NCI-H1694 (cell line): ENCODE results near the gene S100PBP.
"Not testable (repeated sequence)": the region's sequence is repeated elsewhere in the genome, so short reads cannot be mapped to it uniquely, and the experiment has no call there.

Source experiments
- DNase-seq: peaks from one replicate; lab custom pipeline; 2025; lab: John Stamatoyannopoulos, UW

Gene S100PBP

DNA sequence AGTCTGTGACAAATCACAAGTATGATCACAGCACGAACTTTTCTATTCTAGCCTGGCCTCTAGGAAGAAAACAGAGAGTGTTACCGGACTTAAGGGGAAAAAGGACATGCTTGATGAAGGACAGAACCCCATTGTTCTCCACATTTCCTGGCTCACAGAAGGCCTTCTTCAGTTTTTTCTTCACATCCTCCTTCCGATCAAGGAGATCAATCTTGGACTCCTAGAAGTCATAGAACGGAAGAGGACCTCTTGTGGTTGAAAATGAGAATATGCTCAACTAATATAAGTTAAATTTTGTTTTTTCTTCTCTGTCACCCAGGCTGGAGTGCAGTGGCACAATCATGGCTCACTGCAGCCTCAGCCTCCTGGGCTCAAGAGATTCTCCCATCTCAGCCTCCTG is 30.6 kb upstream of the S100PBP start:
- no peak for DNase-seq

GRCh38 chr1:32789356-32789755 is 28.1 kb upstream of the S100PBP start:
- not testable (repeated sequence) for DNase-seq

- no peak for DNase-seq
Observed at GRCh38 chr1:32791881-32792280, 25.6 kb upstream of the S100PBP start.

- DNase-seq = not testable (repeated sequence)
Observed at GRCh38 chr1:32795763-32796162, 21.7 kb upstream of the S100PBP start.

DNA sequence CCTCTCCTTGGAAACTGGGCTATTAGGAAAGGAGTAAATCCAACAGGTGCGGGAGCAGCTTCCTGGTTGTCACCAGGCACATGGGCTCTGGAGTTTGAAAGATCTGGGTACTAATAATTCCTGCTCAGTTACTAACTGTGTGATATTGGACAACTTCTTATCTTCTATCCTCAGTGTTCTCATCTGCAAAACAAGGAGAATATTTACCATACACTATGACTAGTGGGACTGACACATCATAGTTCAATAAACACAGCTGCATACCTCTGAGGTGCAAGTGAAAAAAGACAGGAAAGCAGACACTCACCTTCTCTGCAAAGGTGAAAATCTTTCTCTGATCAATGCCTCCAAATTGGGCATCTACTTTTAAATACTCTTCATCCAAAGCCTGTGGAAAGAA is 20.0 kb upstream of the S100PBP start:
- DNase-seq = no peak

DNA sequence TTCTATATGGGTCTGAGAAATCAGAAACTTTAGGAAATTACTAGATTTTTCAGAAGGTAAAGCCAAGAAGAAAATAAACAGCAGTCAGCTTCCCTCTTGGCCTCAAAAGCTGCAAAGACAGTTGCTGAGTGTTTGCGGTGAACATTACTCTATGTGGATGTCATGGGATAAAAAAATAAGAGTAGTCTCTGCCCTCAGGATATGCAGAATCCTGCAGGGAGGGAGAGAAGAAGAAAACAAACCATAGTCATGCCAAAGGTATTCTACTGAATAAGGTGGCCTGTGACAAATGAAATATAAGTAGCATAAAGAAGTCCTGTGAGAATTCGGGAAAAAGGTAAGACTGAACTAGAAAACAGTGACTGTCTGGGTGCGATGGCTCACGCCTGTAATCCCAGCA is 19.3 kb upstream of the S100PBP start:
- DNase-seq = no peak

DNA sequence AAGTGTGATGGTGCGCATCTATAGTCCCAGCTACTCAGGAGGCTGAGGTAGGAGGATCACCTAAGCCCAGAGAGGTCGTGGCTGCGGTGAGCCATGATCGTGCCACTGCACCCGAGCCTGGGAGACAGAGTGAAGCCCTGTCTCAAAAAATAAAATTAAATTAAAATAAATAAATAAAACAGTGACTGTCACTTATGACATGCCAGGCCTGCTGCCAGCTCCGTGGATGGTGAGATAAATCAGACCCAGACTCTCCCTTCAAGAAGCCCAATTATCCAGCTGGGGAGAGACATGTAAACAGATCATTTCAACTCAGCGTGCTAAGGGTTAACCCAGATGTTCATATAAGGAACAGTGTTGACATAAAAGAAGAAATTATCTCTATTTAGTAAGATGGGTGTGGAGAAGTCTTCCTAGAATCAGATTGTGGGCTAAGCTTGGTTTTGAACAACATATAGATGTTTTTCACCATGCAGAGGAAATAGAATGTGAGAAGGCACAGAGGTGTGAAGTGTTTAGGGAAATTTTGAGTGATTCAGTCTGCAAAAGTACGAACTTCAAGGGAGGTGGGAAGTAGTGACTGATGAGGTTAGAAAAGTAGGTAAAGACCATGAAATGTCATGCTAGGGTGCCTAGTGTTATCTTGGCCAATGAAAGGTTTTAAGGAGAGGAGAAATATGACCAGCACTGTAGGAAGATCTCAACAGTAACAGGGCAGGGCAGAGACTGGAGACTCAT is 18.6 kb upstream of the S100PBP start:
- no peak for DNase-seq

DNA sequence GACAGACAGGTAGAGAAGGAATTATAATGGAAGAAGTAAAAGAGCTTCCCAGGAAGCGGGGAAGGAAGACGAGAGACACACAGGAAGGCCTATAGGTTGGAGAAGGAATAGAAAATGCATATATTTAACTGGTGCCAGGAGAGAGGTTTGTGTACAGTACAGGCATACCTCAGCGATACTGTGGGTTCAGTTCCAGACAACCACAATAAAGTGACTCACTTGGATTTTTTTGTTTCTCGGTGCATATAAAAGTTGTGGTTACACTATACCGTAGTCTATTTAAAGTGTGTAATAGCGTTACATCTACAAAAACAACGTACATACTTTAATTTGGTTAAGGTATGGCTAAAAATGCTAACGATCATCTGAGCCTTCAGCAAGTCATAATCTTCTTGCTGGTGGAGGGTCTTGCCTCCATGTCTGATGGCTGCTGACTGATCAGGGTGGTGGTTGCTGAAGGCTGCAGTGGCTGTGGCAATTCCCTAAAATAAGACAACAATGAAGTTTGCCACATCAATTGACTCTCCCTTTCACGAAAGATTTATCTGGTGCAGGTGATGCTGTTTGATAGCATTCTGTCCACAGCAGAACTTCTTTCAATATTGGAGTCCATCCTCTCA is 16.2 kb upstream of the S100PBP start:
- DNase-seq = no peak

DNA sequence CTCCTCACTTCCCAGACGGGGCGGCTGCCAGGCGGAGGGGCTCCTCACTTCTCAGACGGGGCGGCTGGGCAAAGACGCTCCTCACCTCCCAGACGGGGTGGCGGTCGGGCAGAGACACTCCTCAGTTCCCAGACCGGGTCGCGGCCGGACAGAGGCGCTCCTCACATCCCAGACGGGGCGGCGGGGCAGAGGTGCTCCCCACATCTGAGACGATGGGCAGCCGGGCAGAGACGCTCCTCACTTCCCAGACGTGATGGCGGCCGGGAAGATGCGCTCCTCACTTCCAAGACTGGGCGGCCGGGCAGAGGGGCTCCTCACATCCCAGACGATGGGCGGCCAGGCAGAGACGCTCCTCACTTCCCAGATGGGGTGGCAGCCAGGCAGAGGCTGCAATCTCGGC is 13.0 kb upstream of the S100PBP start:
- not testable (repeated sequence) for DNase-seq

GRCh38 chr1:32806290-32806689 is 11.2 kb upstream of the S100PBP start:
- DNase-seq = no peak

GRCh38 chr1:32806910-32807523 is 10.4 kb upstream of the S100PBP start:
- DNase-seq = no peak

DNA sequence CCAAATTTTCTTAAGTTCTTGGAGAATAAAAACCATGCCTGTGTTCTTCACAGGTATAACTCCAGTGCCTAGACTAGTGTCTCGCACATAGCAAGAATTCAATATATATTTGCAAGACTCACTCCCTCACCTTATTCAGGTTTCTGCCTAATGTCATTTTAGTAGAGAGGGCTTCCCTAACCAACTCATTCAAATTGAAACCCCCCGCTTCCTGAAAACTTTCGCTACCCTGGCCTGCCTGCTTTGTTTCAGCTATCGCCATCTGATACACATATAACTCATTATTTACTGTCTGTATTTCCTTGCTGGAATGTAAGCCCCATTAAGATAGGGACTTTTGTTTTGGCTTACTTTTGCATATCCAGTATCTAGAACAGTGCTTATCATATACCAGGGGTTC is 8.9 kb upstream of the S100PBP start:
- DNase-seq = no peak

DNA sequence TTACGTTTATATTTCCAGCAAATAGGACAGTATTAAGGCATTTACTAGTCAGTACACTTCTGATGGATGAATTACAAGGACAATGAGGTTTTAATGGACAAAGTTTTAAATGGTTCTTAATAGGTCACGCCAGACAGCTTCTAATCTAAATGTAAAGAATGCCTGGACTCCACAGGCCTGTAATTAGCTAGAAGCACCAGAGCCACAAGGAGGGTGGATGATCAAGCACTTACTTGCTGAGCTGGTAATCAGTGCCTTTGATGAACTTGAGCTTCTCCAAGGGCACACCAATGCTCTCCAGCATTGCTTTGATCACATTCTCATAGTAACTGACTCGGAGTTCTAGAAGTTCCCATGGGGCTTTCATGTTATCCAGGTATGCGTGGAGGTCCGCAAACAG is 7.1 kb upstream of the S100PBP start:
- no peak for DNase-seq

GRCh38 chr1:32811265-32811664 is 6.2 kb upstream of the S100PBP start:
- no peak for DNase-seq

GRCh38 chr1:32811917-32812316 is 5.5 kb upstream of the S100PBP start:
- no peak for DNase-seq

DNA sequence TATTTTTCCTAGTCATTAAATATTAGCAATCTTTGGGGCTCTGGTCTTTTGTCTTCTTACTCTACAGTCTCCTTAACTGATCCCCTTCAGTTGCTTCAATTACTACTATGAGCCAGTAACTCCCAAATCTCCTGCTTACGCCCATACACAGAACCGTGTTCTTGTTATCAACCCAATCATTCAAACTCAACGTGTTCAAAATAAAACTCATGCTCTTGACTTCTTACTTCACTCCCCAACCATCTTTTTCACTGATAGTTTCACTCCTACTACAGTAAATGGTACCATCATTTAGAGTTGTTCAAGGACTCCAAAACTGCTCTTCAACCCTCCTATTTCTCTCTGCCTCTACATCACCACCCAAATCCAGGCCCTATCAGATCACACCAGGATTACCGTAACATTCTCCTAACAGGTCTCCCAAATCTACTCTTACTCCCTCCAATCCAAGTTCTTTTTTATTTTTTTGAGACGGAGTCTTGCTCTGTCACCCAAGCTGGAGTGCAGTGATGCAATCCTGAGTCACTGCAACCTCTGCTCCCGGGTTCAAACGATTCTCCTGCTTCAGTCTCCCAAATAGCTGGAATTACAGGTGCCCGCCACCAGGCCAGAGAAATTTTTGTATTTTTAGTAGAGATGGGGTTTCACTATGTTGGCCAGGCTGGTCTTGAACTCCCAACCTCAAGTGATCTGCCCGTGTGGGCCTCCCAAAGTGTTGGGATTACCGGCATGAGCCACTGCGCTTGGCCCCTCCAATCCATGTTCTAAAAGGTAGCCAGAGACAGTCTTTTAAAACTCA is 3.3 kb upstream of the S100PBP start:
- DNase-seq = no peak

DNA sequence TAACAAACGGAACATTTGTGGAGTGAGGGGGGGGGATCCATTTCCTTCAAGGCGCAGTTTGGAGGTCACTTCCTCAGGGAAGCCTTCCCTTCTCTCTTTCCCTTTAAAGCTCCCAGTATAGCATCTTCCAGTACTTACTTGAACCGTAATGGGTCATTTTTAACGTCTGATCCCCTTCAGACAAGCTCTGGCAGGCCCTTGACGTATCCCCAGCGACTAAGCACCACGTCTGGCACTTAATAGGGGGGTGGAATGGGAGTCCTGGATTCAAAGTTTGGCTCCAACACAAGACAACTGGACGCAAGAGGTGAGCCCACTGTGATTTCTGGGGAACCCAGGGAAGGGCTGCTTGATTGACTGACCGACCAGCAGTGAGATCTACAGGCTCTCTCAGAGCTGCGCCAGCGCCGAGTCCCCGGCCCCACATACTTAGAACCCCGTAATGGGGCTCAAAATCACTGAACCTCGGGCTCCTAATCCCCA is 736 bp upstream of the S100PBP start:
- DNase-seq = no peak

DNA sequence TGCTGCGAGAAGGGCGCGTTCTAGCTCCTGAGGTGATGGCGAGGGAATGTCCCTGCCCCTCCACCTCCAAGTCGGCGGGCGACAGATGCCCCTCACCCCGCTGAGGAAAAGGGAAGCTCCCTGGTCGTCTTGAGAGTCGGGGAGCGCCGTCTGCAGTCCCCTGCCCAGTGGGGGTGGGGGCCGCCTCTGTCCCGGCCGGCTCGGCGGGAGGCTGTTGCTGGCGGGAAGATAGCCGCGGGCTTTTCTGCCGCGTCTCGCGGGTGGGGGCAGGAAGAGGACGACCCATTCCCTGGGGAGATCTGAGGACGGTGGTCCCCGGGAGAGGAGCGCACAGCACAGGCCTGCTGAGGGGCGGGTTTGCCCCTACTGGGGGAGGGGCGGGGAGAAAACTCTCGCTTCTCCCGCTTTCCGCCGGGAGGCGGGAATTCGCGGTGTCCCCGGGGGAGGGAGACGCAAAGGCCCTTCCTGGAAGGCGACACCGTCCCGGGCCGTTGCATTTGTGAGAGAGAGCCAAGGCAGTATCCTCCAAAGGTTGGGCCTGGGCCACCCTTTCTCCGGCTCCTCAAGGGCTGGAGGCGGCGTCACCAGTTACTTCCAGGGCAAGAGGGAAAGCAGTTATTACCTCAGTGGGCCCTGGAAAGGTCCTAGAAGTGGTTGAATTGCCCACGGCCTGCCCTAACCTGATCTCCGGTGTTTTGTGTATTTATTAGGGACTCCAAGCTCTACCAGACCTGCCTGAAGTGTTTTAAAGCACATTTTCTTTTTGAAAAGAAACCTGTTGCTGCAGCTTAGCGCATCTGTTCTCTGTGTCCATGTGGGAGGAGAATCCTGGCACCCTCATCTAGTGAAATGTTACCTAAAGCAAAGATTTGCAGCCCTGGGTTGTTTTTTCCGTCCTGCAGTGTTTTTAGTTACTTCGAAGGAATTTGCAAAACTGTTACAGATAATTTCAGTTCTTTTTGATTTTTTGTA is 648 bp downstream of the S100PBP start:
- peak; percentile 37 for DNase-seq

DNA sequence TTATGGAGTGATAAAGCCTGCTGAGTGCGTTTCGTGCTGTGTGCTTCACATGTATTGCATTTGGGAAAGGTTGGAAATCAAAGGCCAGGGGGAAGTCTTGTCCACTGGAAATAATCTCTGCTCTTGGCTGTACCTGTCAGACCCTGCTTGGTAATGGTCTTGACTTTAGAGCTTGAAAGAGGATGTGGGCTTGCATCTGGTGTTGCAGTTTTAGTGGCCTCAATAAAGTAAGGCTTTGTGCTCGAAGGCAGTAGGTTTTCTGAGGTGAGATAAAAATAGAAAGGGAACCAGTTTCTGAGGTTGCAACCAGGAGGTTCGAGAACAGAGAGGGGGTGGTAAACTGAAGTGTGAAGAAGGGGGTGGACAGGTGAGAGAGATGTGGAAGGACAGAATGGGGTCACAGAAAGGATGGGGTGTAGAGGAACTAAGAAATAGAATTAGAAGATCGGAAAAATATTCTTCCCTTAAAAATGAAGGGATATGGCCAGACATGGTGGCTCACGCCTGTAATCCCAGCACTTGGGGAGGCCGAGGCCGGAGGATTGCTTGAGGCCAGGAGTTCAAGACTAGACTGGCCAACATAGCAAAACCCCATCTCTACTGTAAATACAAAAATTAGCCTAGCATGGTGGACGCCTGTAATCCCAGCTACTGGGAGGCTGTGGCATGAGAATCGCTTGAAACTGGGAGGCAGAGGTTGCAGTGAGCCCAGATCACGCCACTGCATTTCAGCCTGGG is 1.5 kb downstream of the S100PBP start:
- DNase-seq = no peak

DNA sequence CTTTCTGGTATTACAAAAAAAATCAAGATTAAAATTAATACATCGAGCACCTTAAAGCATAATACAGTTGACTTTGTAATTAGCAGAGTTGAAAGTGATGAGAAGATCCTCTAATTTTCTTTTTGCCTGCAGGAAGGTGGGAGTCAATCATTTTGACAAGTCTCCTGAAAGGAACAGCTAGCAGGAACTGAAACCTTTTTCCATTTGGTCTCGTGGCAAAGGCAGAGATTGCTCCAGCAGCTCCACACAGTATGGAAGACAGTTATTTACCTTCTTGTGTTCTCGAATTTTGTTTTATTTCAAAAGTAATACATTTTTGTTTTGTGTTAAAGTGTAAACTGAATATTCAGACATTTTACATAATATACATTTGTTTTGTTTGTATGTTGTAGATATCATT is 7.7 kb downstream of the S100PBP start:
- no peak for DNase-seq

GRCh38 chr1:32828341-32828740 is 10.9 kb downstream of the S100PBP start:
- DNase-seq = peak; percentile 32
